HEK293 (cell line): ENCODE measurements around the gene MRPL43.

Experiments
- BCL6B ChIP-seq: fragments of 450-650 bp; formaldehyde crosslinking; IDR thresholded peaks from 2 replicates; pipeline ENCODE4 v1.5.1; 2017; ENCODE audit warnings: missing biosample characterization, missing genetic modification characterization
- FEZF1 ChIP-seq: fragments of 450-650 bp; formaldehyde crosslinking; IDR thresholded peaks from 2 replicates; pipeline ENCODE4 v1.5.1; 2016; ENCODE audit warnings: missing biosample characterization, missing genetic modification characterization
- INSM2 ChIP-seq: fragments of 450-650 bp; formaldehyde crosslinking; IDR thresholded peaks from 2 replicates; pipeline ENCODE4 v1.5.1; 2016; ENCODE audit warnings: missing biosample characterization, missing genetic modification characterization
- MZF1 ChIP-seq: fragments of 450-650 bp; formaldehyde crosslinking; IDR thresholded peaks from 2 replicates; pipeline ENCODE4 v1.5.1; 2017; ENCODE audit warnings: missing biosample characterization, missing genetic modification characterization, borderline replicate concordance
- ZBTB10 ChIP-seq: fragments of 450-650 bp; formaldehyde crosslinking; IDR thresholded peaks from 2 replicates; pipeline ENCODE4 v1.5.1; 2016; ENCODE audit warnings: missing biosample characterization, missing genetic modification characterization
- ZBTB17 ChIP-seq: fragments of 450-650 bp; formaldehyde crosslinking; IDR thresholded peaks from 2 replicates; pipeline ENCODE4 v1.5.1; 2016; ENCODE audit warnings: missing biosample characterization, missing genetic modification characterization
- ZBTB48 ChIP-seq: fragments of 450-650 bp; formaldehyde crosslinking; IDR thresholded peaks from 2 replicates; pipeline ENCODE4 v1.5.1; 2016; ENCODE audit warnings: missing biosample characterization, missing genetic modification characterization
- ZFP37 ChIP-seq: fragments of 450-650 bp; formaldehyde crosslinking; IDR thresholded peaks from 2 replicates; pipeline ENCODE4 v1.5.1; 2016; ENCODE audit warnings: missing biosample characterization, missing genetic modification characterization
- ZNF114 ChIP-seq: fragments of 450-650 bp; formaldehyde crosslinking; IDR thresholded peaks from 2 replicates; pipeline ENCODE4 v1.5.0; 2017; ENCODE audit warnings: missing biosample characterization, missing genetic modification characterization
- ZNF148 ChIP-seq: fragments of 450-650 bp; formaldehyde crosslinking; IDR thresholded peaks from 2 replicates; pipeline ENCODE4 v1.5.0; 2017; ENCODE audit warnings: missing biosample characterization, missing genetic modification characterization, borderline replicate concordance
- ZNF157 ChIP-seq: fragments of 450-650 bp; formaldehyde crosslinking; IDR thresholded peaks from 2 replicates; pipeline ENCODE4 v1.5.1; 2016; ENCODE audit warnings: missing biosample characterization, missing genetic modification characterization
- ZNF266 ChIP-seq: fragments of 450-650 bp; formaldehyde crosslinking; IDR thresholded peaks from 2 replicates; pipeline ENCODE4 v1.5.1; 2016; ENCODE audit warnings: missing biosample characterization, missing genetic modification characterization, low read depth
- ZNF274 ChIP-seq, 2 experiments: fragments of 200-500 bp in 1 of 2; fragments of 450-650 bp in 1 of 2; sonication (Bioruptor generic) in 1 of 2; formaldehyde crosslinking in 1 of 2; IDR thresholded peaks; 2 replicates each; pipeline versions ENCODE4 v1.5.1 to v1.6.1; 2014 to 2016; ENCODE audit warnings: borderline replicate concordance in 1 of 2, inconsistent platforms in 1 of 2, low read length in 1 of 2, missing biosample characterization in 1 of 2, missing genetic modification characterization in 1 of 2
- ZNF280C ChIP-seq: fragments of 450-650 bp; formaldehyde crosslinking; IDR thresholded peaks from 2 replicates; pipeline ENCODE4 v1.5.1; 2016; ENCODE audit warnings: missing biosample characterization, missing genetic modification characterization
- ZNF335 ChIP-seq: fragments of 450-650 bp; formaldehyde crosslinking; conservative IDR thresholded peaks from 2 replicates; pipeline ENCODE4 v1.5.1; 2016; ENCODE audit warnings: missing biosample characterization, missing genetic modification characterization
- ZNF350 ChIP-seq: fragments of 450-650 bp; formaldehyde crosslinking; IDR thresholded peaks from 2 replicates; pipeline ENCODE4 v1.5.0; 2017; ENCODE audit warnings: missing biosample characterization, mild to moderate bottlenecking, missing genetic modification characterization
- ZNF449 ChIP-seq: fragments of 450-650 bp; formaldehyde crosslinking; IDR thresholded peaks from 2 replicates; pipeline ENCODE4 v1.5.1; 2017; ENCODE audit warnings: missing biosample characterization, mild to moderate bottlenecking, missing genetic modification characterization, moderate library complexity
- ZNF488 ChIP-seq: fragments of 450-650 bp; formaldehyde crosslinking; IDR thresholded peaks from 2 replicates; pipeline ENCODE4 v1.5.1; 2016; ENCODE audit warnings: missing biosample characterization, missing genetic modification characterization
- ZNF624 ChIP-seq: fragments of 450-650 bp; formaldehyde crosslinking; IDR thresholded peaks from 2 replicates; pipeline ENCODE4 v1.5.1; 2017; ENCODE audit warnings: missing biosample characterization, missing genetic modification characterization
- ZNF701 ChIP-seq: fragments of 450-650 bp; formaldehyde crosslinking; IDR thresholded peaks from 2 replicates; pipeline ENCODE4 v1.5.1; 2016; ENCODE audit warnings: missing biosample characterization, missing genetic modification characterization
- ZNF785 ChIP-seq: fragments of 450-650 bp; formaldehyde crosslinking; IDR thresholded peaks from 2 replicates; pipeline ENCODE4 v1.5.1; 2016; ENCODE audit warnings: missing biosample characterization, missing genetic modification characterization
- ZNF830 ChIP-seq: fragments of 450-650 bp; IDR thresholded peaks from 2 replicates; pipeline ENCODE4 v1.5.0; 2018; ENCODE audit warnings: missing biosample characterization, missing genetic modification characterization, low read depth, mild to moderate bottlenecking, moderate library complexity
- ZSCAN18 ChIP-seq: fragments of 450-650 bp; formaldehyde crosslinking; IDR thresholded peaks from 2 replicates; pipeline ENCODE4 v1.5.1; 2016; ENCODE audit warnings: missing biosample characterization, missing genetic modification characterization

Gene MRPL43

GRCh38 chr10:101012525-101013364 is 25.4 kb upstream of the MRPL43 start (continued):
- TF ChIP-seq ZSCAN18 (tag by site-specific recombination), result no peak
- TF ChIP-seq ZNF449 (tag by site-specific recombination), result no peak
- TF ChIP-seq ZNF350, result no peak
- TF ChIP-seq ZNF624 (tag by site-specific recombination), result no peak
- TF ChIP-seq BCL6B (tag by site-specific recombination), result no peak
- no peak for TF ChIP-seq ZNF280C (tag by site-specific recombination)
- no peak for TF ChIP-seq ZNF157 (tag by site-specific recombination)
- TF ChIP-seq FEZF1 (tag by site-specific recombination), result no peak
- no peak for TF ChIP-seq ZNF830 (tag by site-specific recombination)
- no peak for TF ChIP-seq ZNF266 (tag by site-specific recombination)
- no peak for TF ChIP-seq ZNF114 (tag by site-specific recombination)
- TF ChIP-seq ZBTB10 (tag by site-specific recombination), result 0 out of 2 replicates have a peak, but pooled peaks have one; percentile 35
- peak; percentile 55; the same call in 1 of the 2 replicates for TF ChIP-seq ZBTB17 (tag by site-specific recombination)
- TF ChIP-seq ZNF701 (tag by site-specific recombination), result no peak
- no peak for TF ChIP-seq ZNF274 (IDR thresholded peaks at IDR 0.05; ENCODE audit: low read length)
- TF ChIP-seq ZNF274 (tag by site-specific recombination; IDR thresholded peaks at IDR 0.05; ENCODE audit: borderline replicate concordance), result no peak
- no peak for TF ChIP-seq ZFP37 (tag by site-specific recombination)
- no peak for TF ChIP-seq ZNF148
- 0 out of 2 replicates have a peak, but pooled peaks have one; percentile 22 for TF ChIP-seq ZNF785
- 0 out of 2 replicates have a peak, but pooled peaks have one; percentile 16 for TF ChIP-seq ZBTB48
- no peak for TF ChIP-seq INSM2 (tag by site-specific recombination)
- peak; percentile 58 for TF ChIP-seq ZNF335 (tag by site-specific recombination)
- no peak for TF ChIP-seq ZNF488 (tag by site-specific recombination)
- TF ChIP-seq MZF1 (tag by site-specific recombination), result no peak
